Mononuclear cell (primary cell): Measurements from ENCODE around the gene C1orf210. TPM values are rescaled to one million over a fixed set of nuclear protein-coding genes. Genes with fewer than 3 reads are reported as not detected.

ENCODE experiments used
- H3K27me3 ChIP-seq: 2 replicates; pipeline ENCODE4 v1.6.0; 2011; ENCODE audit warnings: low read length, control low read depth; ENCODE audit not compliant: insufficient read depth
- H3K4me1 ChIP-seq: 2 replicates; pipeline ENCODE4 v1.5.1; 2011; ENCODE audit warnings: mild to moderate bottlenecking, low read length, control low read depth; ENCODE audit not compliant: insufficient read depth
- H3K4me3 ChIP-seq: 2 replicates; pipeline ENCODE4 v1.5.1; 2011; ENCODE audit warnings: mild to moderate bottlenecking, low read length, moderate library complexity
- H3K9me3 ChIP-seq: 2 replicates; pipeline ENCODE4 v1.5.1; 2011; ENCODE audit warnings: low read depth, mild to moderate bottlenecking, control low read depth, low read length
- total RNA-seq: library from RNA; depleted of rRNA; stranded (reverse); fragments of >200 nt; gene quantifications from one replicate; pipeline ENCODE4 v1.2.3, GENCODE V29; 2012

The C1orf210 gene
- total RNA-seq, 1 donor: not detected

DNA sequence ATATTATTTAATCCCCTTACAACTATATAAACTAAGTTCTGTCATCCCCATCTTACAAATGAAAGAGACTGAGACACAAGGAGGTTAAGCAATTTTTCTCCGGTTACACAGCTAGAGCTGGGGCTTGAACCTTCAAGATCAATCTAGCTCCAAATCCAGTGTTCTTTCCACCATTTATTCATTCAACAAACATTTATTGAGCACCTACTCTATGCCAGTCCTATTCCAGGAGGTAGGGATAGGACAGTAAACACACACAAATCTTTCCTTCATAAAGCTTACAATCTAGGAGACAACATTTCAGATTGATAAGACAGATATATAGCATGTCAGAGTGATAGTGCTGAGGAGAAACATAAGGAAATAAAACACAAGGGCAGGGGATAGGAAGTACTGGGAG is 18.5 kb downstream of the C1orf210 start:
- Histone ChIP-seq H3K9me3 (no peaks in the 10 kb centered on the region), H3K27me3 (no peaks in the 10 kb centered on the region), H3K4me1 (peaks cover 6% of the 10 kb centered on the region), H3K4me3 (no peak overlapping the region)

DNA sequence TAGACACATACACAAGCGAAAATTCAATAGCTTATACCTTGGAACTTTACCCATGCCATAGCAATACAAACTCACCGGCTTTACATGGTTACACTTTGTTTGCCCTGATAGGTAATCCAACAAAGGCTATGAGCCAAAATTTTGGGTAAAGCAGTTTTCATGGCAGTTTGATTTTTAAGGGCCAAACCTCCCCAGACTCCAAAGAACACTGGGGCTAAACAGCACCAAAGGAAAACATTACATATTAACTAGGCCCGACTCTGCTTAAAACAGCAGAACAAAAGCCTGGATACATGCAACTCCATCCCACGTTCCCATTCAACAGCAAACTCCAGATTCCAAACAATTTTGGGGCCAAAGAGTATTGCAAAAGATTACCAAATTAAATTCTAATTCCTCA is 19.9 kb downstream of the C1orf210 start:
- Histone ChIP-seq H3K9me3 (no peaks in the 10 kb centered on the region), H3K27me3 (no peaks in the 10 kb centered on the region), H3K4me1 (peaks cover 2% of the 10 kb centered on the region), H3K4me3 (no peak overlapping the region)

DNA sequence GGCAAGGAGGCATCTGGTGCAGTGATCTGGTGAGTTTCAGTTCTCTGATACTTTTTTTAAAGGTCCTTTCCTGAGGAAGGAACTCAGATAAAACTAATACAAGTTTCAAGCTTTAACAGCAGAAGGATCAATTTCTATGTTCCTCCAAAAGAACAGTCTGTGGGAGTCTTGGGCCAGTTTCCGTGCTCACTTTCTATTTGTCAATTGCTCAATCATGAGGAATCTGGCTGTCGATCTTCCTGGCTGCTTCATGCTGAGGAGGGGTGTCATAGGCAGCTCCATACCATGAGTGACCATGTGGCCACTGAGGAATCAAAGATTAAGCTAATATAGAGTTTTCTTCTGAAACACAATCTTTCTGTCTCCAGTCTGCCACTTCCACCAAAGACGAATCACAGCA is 27.0 kb downstream of the C1orf210 start:
- no peaks in the 10 kb centered on the region for H3K4me1 ChIP-seq
- no peak overlapping the region for H3K4me3 ChIP-seq
- H3K27me3 ChIP-seq: no peaks in the 10 kb centered on the region
- no peaks in the 10 kb centered on the region for H3K9me3 ChIP-seq

DNA sequence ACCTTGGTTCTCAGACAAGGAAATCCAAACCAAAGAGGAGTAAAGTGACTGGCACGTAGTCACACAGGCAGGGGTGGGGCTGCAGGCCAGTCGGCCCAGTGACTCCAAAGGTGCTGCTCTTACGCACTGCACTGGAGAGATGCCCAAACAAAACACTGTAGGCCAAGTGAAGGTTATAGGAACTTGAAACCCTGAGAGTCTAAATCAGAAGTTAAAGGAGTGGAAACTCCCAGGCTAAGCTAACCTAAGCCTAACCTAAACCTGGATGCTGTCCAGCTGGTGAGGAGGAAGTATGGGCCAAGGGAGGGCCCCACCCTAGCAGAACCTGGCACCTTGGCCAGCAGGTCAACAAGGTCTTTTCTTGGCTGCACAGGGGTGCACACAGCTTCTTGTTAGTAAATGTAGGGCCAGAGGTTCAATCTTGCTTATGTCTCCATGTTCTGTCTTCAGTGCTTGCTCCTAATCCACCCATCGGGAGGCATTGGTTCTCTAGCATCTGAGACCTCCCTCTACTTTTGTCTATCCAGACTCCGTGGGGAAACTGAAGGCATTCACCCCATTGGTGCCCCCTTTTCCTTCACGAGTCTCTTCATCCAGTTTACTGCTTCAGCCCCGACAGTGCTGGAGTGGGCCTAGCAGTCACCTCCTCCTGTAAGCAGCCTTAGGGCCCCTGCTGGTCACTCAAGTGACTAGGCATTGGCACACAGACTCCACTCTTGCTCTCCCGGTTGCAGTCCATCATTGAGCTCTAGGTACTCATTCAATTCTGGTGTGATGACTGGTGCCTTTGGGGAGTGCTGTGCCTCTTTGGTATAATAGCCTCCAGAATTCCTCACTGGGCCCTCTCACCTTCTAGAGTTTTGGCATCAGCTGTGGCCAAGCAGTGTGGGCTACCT is 28.5 kb downstream of the C1orf210 start:
- no peaks in the 10 kb centered on the region for H3K9me3 ChIP-seq
- no peaks in the 10 kb centered on the region for H3K4me1 ChIP-seq
- no peaks in the 10 kb centered on the region for H3K27me3 ChIP-seq
- H3K4me3 ChIP-seq: no peak overlapping the region

DNA sequence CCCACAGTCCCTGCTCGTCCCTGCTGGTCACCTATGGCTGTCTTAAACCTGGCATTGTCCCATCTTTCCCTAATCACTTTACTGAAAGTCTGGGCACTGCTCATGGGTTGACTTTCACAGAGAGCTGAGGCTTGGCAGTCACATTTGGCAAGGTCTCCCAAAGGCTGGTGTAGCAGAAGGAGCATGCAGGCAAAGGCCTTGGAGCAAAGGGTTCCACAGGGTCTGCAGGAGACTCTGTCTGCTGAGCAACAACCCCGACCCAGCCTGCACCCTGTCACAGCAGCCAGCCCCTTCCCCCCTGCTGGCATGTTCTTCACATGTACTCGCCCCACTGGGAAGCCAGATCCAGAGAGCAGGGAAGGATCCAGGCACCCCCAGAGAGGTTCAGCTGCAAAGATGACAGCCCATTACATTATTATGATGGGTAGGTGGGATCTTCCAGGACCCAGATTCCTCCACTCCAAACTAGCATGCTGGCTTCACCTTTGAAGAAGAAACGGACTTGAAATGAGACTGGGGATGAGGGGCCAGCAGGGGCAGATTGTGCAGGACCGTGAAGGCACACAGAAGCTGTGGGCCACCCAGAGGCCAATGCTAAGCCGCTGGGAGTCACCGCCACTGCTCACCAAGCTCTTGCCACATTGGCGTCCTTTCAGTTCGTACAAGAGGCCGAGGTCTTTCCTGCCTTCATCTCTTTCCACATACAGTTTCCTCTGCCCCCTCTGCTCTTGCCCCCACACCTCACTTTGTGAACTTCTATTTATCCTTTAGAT is 29.8 kb downstream of the C1orf210 start:
- Histone ChIP-seq H3K4me3 (no peak overlapping the region), H3K9me3 (no peaks in the 10 kb centered on the region), H3K27me3 (no peaks in the 10 kb centered on the region), H3K4me1 (no peaks in the 10 kb centered on the region)

DNA sequence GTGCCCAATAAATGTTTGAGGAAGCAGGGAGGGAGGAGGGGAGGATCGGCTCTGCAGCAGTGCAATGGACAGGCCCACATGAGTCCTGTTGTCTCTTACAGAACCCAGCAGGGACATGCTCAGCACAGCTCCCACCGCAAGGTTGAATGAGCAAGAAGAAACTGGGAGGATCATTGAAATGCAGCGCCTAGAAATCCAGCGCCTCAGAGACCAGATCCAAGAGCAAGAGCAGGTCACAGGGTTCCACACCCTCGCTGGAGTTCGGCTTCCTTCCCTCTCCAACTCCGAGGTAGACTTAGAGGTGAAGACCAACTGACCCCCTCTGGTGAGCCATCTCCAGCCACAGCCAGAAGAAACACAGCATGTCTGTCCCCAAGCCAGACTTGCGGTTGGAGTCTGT is 31.5 kb downstream of the C1orf210 start:
- no peaks in the 10 kb centered on the region for H3K27me3 ChIP-seq

DNA sequence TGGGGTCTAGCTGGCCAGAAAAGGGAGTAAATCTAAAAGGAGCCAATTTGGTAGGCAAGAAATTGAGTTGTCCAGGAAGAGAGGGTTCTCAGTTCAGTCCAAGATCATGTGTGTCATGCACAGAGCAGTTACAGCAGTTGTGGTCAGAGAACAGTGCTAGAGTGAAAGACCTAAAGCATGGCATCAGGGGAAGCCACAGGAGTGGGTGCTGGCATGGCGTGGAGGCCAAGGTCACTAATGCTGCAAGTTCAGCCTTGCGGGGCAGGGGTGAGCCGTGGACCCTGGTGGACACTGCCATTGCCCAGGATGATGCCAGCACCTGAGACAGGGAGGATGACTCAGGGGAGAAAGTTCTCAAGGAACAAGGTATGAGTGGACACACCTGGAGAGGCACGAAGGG is 32.2 kb downstream of the C1orf210 start:
- H3K4me1 ChIP-seq: no peaks in the 10 kb centered on the region
- no peak overlapping the region for H3K4me3 ChIP-seq
- H3K9me3 ChIP-seq: no peaks in the 10 kb centered on the region
- no peaks in the 10 kb centered on the region for H3K27me3 ChIP-seq

More for the DNA sequence above, 31.5 kb downstream of the C1orf210 start:
- Histone ChIP-seq H3K4me1 (no peaks in the 10 kb centered on the region), H3K9me3 (no peaks in the 10 kb centered on the region), H3K4me3 (no peak overlapping the region)

DNA sequence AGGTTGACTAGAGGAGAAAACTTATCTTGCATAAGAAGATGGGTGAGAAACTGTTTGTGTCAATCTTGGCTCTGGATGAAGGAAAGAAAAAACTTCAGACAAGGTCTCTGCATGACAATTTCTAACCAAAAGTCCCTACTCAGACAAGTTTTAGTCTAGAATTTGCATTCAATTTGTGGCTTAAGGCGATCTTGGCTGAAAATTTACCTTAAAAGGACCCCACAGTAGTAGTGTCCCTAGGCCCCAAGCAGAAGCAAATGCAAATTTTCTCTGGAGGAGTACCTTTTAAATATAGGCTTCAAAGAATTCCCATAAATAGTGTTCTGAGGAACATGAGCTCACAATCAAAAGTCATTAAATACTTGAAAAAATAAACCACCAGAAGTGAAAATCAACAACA is 33.2 kb downstream of the C1orf210 start:
- Histone ChIP-seq H3K4me3 (no peak overlapping the region), H3K9me3 (no peaks in the 10 kb centered on the region), H3K27me3 (no peaks in the 10 kb centered on the region), H3K4me1 (no peaks in the 10 kb centered on the region)

DNA sequence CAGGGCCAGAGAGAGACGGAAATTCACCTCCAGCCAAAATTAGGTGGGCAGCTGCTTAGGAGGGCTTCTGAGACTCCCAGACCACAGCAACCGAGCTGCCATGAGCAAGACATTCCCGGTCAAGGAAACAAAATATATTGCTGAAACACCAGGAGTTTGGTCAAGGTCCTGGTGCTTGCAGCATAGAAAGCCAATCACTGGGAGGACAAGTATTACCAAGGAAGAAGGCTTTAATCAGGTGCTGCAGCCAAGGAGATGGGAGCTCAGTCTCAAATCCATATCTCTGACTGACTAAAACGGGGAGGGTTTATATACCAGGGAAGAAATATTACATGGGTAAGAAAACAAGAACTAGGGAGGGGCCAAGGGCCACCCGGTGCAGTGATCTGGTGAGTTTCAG is 34.4 kb downstream of the C1orf210 start:
- H3K9me3 ChIP-seq: no peaks in the 10 kb centered on the region
- H3K27me3 ChIP-seq: no peaks in the 10 kb centered on the region
- no peak overlapping the region for H3K4me3 ChIP-seq
- no peaks in the 10 kb centered on the region for H3K4me1 ChIP-seq

DNA sequence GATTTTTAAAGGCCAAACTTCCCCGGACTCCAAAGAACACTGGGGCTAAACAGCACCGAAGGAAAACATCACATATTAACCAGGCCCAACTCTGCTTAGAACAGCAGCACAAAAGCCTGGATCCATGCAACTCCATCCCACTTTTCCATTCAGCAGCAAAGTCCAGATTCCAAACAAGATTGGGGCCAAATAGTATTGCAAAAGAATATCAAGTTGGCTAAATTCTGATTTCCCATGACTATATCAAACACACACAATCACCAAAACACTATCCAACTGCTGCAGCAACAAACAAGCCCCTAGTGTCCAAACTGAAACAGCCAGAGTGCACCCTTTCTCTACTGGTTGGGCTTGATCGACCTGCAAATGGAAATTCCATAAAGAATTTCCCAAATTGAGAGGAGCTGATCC is 35.0 kb downstream of the C1orf210 start:
- no peaks in the 10 kb centered on the region for H3K27me3 ChIP-seq
- no peaks in the 10 kb centered on the region for H3K9me3 ChIP-seq
- no peak overlapping the region for H3K4me3 ChIP-seq
- no peaks in the 10 kb centered on the region for H3K4me1 ChIP-seq

DNA sequence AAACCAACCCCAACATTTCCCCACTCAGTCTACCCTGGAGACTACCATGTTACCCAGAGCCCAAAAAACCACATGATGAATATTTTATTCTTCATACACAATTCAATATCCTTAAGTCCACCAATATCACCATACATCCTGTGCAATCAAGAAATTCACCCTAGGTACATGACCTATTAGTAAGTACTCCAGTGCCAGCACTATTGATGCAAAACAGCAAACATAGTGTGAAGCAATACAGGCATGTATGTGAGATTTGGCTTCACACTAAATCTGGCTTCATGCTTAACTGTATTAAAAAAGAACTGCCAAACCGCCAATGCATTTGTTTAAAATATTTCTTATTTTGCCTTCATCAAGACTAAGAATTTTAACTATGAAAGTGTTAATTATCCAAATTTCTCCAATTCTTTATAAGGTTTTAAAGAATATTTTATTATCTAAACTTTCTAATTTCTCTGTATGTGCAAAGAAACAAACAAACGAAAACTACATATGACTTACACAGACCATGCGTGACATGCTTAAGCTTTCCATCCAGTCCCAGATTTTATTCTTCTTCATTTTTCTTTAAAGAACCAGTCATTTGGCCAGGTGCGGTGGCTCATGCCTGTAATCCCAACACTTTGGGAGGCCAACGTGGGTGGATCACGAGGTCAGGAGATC is 38.0 kb downstream of the C1orf210 start:
- H3K27me3 ChIP-seq: no peaks in the 10 kb centered on the region
- no peaks in the 10 kb centered on the region for H3K4me1 ChIP-seq
- H3K9me3 ChIP-seq: no peaks in the 10 kb centered on the region
- H3K4me3 ChIP-seq: no peak overlapping the region

DNA sequence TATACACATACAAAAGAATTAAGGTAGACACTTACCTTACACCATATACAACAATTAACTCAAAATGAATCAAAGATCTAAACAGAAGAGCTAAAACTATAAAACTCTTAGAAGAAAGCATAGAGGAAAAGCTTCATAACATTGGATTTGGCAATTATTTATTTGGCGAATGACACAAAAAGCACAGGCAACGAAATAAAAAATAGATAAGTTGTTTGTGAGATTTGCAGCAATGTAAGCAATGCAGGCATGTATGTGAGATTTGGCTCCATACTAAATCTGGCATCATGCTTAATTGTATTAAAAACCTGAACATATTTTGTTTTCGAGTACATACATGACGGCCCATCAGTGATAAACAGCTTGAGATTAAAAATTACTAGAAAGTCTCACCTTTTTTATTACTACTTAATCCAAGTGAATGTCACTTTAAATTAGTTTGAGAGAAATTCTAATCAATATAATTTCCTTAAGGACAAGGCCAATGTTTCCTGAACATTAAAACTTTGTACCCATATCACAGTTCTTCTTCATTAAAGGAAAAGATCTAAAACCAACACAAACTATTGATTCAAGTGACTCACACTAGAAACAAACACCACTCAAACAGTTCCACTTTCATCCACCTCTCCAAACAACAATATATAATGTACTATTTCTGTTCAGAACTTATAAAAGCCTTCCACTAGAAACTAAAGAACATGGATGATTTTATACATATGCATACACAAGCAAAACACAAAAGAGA is 38.7 kb downstream of the C1orf210 start:
- H3K4me1 ChIP-seq: no peaks in the 10 kb centered on the region
- H3K9me3 ChIP-seq: no peaks in the 10 kb centered on the region
- H3K27me3 ChIP-seq: no peaks in the 10 kb centered on the region
- no peak overlapping the region for H3K4me3 ChIP-seq

DNA sequence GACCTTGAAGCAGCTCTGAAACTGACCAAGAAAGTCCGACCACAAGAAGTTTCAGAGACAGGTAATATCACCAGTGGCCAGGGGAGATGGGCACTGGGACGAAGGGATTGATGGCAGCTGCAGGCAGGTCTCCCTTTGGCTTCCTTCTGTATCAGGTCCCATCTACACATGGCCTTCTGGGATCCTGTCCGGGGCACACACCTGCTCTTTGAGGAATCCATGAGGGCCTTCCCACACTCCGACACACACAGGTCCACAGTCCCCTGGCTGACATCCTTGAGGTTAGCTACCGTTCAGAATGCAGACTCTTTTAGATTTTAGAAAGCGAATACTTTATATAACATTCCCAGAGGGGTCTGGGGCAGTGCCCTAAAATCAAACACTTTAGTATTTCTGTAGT is 42.1 kb downstream of the C1orf210 start:
- Histone ChIP-seq H3K27me3 (no peaks in the 10 kb centered on the region), H3K4me1 (no peaks in the 10 kb centered on the region), H3K9me3 (no peaks in the 10 kb centered on the region), H3K4me3 (no peak overlapping the region)

DNA sequence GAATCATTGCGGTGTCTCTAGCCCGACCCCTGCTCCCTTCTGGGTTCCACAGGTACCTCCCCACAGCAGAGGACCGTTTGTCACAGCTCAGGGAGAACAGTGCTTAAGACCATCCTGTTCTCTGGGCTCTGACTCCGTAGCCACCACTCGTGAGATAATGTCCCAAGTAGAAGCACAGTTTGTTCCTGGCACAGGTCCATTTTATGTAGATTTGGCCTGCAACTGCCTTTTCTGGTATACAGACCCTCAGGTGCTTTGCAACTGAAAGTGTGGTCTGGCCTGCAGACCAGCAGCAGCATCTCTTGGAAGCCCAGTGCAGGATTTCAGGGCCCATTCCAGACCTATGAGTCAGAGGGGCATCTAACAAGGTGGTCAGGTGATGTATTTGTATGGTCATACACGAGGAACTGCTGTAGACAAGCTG is 44.0 kb downstream of the C1orf210 start:
- H3K4me1 ChIP-seq: no peaks in the 10 kb centered on the region
- no peaks in the 10 kb centered on the region for H3K9me3 ChIP-seq
- no peak overlapping the region for H3K4me3 ChIP-seq
- H3K27me3 ChIP-seq: no peaks in the 10 kb centered on the region
